ENCODE results near the gene ACSL6. TPM values are rescaled to one million over a fixed set of nuclear protein-coding genes. Genes with fewer than 3 reads are reported as not detected.

The ACSL6 gene
- total RNA-seq, 1 donor from 2014 or later = not detected

DNA sequence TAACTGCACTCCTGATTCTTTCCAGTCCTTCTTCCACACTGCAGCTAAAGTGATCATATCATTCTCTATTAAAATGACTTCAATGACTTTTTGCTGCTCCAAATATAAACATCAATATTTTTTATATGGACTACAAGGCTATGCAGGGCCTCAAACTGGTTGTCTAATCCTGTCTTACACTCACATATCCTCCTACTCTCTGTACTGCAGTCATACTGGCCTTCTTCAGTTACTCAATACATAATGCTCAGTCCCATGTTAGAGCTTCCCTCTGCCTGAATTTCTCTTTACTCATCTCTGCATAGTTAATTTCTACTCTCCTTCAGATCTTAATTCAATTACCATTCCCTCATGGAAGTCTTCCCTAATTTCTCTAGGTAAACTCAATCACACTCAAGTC lies 69.4 kb downstream of the ACSL6 start:
- no peaks in the 10 kb centered on the region for H3K36me3 Mint-ChIP-seq
- no peaks in the 10 kb centered on the region for H3K9me3 Mint-ChIP-seq
- DNase-seq (ENCODE audit: low spot score in 2 of 2, unreplicated experiment in 2 of 2) = no peak
- no peak overlapping the region for H3K4me3 Mint-ChIP-seq
- no peaks in the 10 kb centered on the region for H3K4me1 Mint-ChIP-seq
- no peak overlapping the region for H3K27ac Mint-ChIP-seq
- H3K27me3 Mint-ChIP-seq (ENCODE audit: low read depth) = no peaks in the 10 kb centered on the region
- TF ChIP-seq, protein P1, sequence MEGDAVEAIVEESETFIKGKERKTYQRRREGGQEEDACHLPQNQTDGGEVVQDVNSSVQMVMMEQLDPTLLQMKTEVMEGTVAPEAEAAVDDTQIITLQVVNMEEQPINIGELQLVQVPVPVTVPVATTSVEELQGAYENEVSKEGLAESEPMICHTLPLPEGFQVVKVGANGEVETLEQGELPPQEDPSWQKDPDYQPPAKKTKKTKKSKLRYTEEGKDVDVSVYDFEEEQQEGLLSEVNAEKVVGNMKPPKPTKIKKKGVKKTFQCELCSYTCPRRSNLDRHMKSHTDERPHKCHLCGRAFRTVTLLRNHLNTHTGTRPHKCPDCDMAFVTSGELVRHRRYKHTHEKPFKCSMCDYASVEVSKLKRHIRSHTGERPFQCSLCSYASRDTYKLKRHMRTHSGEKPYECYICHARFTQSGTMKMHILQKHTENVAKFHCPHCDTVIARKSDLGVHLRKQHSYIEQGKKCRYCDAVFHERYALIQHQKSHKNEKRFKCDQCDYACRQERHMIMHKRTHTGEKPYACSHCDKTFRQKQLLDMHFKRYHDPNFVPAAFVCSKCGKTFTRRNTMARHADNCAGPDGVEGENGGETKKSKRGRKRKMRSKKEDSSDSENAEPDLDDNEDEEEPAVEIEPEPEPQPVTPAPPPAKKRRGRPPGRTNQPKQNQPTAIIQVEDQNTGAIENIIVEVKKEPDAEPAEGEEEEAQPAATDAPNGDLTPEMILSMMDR (IDR thresholded peaks at IDR 0.05; ENCODE audit: unreplicated experiment) = no peak

DNA sequence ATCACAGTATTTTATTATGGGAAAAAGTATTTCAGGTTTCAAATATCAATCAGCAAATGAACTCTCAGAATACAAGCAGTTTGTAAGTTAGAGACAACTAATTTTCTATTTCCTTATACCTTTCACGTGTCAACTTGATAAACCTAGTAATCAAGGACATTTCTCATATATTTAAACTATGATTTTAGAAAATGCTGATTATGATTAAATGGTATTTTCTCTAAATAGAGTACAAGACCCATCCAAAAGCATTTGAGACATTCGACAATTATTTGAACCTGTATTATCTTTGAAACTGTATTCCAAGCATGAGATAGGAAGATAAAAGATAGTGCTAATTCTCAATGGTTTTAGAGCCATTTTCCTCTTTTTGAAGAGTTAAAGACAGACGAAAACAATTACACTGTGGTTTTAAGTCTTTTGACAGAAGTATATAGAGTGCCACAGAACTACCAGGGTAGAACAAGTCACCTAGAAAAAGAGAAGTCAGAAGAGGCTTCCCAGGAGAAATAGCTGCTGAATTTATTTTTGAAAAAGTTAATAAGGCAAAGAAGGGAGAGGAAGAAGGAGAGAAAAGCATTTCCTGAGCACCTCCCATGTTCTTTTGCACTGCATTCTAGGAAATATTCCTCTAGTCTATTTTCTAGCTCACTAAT lies 71.6 kb downstream of the ACSL6 start:
- no peak overlapping the region for H3K4me3 Mint-ChIP-seq
- H3K27ac Mint-ChIP-seq = no peak overlapping the region
- no peaks in the 10 kb centered on the region for H3K36me3 Mint-ChIP-seq
- no peaks in the 10 kb centered on the region for H3K4me1 Mint-ChIP-seq
- TF ChIP-seq, protein P1 (IDR thresholded peaks at IDR 0.05; ENCODE audit: unreplicated experiment) = no peak
- DNase-seq (ENCODE audit: low spot score in 2 of 2, unreplicated experiment in 2 of 2) = no peak
- peaks cover 4% of the 10 kb centered on the region for H3K27me3 Mint-ChIP-seq (ENCODE audit: low read depth)
- no peaks in the 10 kb centered on the region for H3K9me3 Mint-ChIP-seq

DNA sequence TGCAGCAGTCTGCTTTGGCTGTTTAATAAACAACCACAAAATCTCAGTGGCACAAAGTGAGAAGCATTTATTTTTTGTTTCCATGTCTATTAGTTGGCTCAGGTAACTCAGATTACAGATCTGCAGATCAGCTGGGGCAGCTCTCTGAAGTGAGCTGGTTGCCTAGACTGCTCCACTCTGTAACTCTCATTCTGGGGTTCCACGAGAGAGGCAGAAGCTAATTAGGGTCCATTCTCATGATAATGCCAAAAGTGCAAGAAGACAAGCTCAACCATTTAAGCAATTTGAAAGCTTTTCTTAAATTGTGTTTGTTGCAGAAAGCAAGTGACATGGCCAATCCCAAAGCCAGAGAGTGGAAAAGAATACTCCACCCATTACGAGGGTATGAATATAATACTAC lies 79.2 kb downstream of the ACSL6 start:
- Mint-ChIP-seq H3K27ac (no peak overlapping the region), H3K4me3 (no peak overlapping the region), H3K4me1 (no peaks in the 10 kb centered on the region), H3K27me3 (ENCODE audit: low read depth) (peaks cover 4% of the 10 kb centered on the region), H3K9me3 (peaks cover 32% of the 10 kb centered on the region), H3K36me3 (no peaks in the 10 kb centered on the region)
- TF ChIP-seq, protein P1 (IDR thresholded peaks at IDR 0.05; ENCODE audit: unreplicated experiment) = no peak
- no peak for DNase-seq (ENCODE audit: low spot score in 2 of 2, unreplicated experiment in 2 of 2)

DNA sequence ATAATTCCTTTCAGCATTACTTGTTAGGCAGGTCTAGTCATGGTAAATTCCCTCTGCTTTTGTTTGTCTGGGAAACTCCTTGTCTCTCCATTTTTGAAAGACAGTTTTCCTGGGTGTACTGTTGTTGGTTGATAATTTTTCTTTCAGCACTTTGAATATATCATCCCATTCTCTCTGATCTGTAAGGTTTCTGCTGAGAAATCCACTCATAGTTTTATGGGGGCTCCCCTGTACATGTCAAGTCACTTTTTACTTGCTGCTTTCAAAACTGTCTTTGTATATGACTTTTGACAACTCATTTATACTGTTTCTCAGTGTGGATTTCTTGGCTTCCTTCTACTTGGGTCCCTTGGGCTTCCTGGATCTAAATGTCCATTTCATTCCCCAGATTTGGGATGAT lies 82.5 kb downstream of the ACSL6 start:
- no peak for DNase-seq (ENCODE audit: low spot score in 2 of 2, unreplicated experiment in 2 of 2)
- Mint-ChIP-seq H3K9me3 (peaks cover 56% of the 10 kb centered on the region), H3K4me3 (no peak overlapping the region), H3K36me3 (no peaks in the 10 kb centered on the region), H3K4me1 (no peaks in the 10 kb centered on the region), H3K27me3 (ENCODE audit: low read depth) (no peaks in the 10 kb centered on the region), H3K27ac (no peak overlapping the region)
- TF ChIP-seq, protein P1 (IDR thresholded peaks at IDR 0.05; ENCODE audit: unreplicated experiment) = no peak

DNA sequence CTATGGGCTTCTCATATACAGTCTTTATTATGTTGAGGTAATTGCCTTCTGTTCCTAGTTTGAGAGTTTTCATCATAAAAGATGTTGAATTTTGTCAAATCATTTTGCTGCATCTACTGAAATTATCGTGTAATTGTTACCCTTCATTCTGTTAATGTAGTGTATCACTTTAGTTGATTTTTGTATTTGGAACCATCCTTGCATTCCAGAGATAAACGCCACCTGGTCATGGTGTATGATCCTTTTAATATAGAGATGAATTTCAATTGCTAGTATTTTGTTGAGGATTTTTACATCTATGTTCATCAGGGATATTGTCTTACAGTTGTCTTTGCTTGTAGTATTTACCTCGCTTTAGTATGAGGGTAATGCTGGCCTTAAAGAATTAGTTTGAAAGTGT lies 85.3 kb downstream of the ACSL6 start:
- DNase-seq (ENCODE audit: low spot score in 2 of 2, unreplicated experiment in 2 of 2) = no peak
- Mint-ChIP-seq H3K4me1 (no peaks in the 10 kb centered on the region), H3K27me3 (ENCODE audit: low read depth) (no peaks in the 10 kb centered on the region), H3K4me3 (no peak overlapping the region), H3K9me3 (peaks cover 58% of the 10 kb centered on the region), H3K27ac (no peak overlapping the region), H3K36me3 (no peaks in the 10 kb centered on the region)
- TF ChIP-seq, protein P1 (IDR thresholded peaks at IDR 0.05; ENCODE audit: unreplicated experiment) = no peak

DNA sequence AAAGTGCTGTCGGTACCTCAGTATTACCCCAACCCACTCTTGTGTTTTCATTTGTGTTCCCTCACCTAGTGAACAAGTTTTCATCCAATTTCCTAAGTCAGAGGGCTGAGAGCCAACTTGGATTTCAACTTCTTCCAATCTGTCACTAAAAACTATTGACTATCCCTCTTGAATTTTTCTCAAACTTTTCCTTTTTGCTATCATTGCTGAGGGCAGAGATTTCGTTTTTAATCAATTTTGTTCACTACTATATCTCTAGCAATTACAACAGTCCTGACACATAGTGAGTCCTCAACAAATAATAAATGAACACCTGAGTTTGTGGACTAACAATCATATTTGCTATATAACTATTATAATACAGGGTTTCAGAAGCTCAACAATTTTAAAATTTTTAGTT lies 95.0 kb downstream of the ACSL6 start:
- DNase-seq (ENCODE audit: low spot score in 2 of 2, unreplicated experiment in 2 of 2) = no peak
- H3K36me3 Mint-ChIP-seq = no peaks in the 10 kb centered on the region
- no peaks in the 10 kb centered on the region for H3K4me1 Mint-ChIP-seq
- TF ChIP-seq, protein P1 (IDR thresholded peaks at IDR 0.05; ENCODE audit: unreplicated experiment) = no peak
- peaks cover 3% of the 10 kb centered on the region for H3K9me3 Mint-ChIP-seq
- H3K4me3 Mint-ChIP-seq = no peak overlapping the region
- no peak overlapping the region for H3K27ac Mint-ChIP-seq
- peaks cover 5% of the 10 kb centered on the region for H3K27me3 Mint-ChIP-seq (ENCODE audit: low read depth)
